CD4-positive, alpha-beta T cell treated with Interleukin-12 subunit alpha and Interleukin-12 subunit beta, for 1 hour (primary cell): ENCODE results near the gene RELCH.

Experiments
- DNase-seq: peaks from one replicate; pipeline ENCODE4 v3.0.0-alpha.2; 2020

Gene RELCH

DNA sequence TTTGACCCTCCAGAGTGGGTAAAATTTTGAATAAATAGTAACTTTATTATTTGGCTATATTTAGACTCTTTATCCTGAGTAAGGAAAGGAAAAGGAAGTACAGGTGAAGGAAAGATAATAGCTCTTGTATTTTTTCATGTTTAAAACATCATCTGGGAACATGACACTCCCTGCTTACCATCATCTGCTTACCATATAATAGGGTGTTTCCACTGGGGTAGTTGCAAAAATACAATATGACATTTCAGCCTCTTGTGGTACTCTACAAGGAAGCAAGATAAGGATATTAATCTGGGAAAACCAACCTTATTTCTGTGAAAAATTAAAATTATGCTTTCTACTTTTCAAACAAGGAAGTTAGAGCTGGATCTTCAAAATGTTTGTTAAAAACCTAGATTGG, 9.9 kb downstream of the RELCH start:
- no peak for DNase-seq

GRCh38 chr18:62198259-62198658, 11.2 kb downstream of the RELCH start:
- no peak for DNase-seq

DNA sequence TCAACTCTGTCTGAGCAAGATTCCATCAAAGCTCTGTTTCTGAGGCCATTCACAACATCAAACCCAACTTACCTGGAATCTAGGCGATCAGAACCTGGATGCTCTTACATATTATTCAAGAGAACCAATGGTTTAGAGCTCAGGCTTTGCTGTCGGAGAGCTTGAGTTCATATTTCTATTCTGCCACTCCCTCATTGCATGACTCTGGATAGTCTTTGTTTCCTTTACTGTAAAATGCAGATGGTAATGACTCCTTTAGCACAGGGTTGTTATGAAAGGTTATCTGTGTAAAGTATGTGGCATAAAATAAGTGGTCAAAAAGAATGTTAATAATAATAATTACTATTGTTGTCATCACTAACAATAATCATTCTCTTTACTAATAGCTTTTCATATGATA, 12.6 kb downstream of the RELCH start:
- no peak for DNase-seq

- DNase-seq, result no peak
Observed at GRCh38 chr18:62200121-62200914, 13.3 kb downstream of the RELCH start.

GRCh38 chr18:62201870-62202269, 14.8 kb downstream of the RELCH start:
- DNase-seq, result no peak

- DNase-seq, result no peak
Observed at GRCh38 chr18:62205824-62206223, 18.8 kb downstream of the RELCH start.

DNA sequence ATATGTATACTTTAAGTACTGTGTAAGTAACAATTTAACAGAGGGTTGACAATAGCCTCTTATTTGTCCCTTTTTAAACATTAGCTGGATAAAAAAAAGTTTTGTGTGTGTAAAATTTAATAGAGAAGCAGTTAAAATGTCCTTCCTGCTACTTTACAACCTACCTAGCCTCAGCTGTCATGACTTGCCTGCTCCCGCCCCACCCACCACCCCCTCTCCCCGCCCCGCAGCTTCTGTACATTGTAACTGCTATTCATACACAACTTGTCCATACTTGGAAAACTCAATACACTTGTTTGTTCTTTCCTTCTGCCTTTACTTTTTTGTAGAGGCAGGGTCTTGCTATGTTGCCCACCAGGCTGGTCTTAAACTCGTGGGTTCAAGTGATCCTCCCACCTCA, 19.5 kb downstream of the RELCH start:
- DNase-seq, result no peak

DNA sequence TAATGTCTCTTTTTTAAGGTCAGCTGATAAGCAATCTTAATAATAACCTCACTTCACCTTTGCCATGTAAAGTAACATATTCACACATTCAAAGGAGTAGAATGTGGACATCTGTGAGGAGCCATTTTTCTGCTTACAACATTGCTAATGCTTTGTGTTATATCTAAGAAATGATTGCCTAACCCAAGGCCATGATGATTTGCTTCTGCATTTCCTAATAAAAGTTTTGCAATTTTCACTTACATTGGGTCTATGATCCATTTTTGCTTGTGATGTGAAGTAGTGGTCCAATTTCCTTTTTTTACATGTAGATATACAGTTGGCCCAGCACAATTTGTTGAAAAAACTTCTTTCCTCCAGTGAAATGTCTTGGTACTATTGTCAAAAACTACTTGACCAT, 22.0 kb downstream of the RELCH start:
- DNase-seq, result no peak

- no peak for DNase-seq
Observed at GRCh38 chr18:62210138-62210537, 23.1 kb downstream of the RELCH start.

GRCh38 chr18:62211325-62211828, 24.3 kb downstream of the RELCH start:
- no peak for DNase-seq

GRCh38 chr18:62214790-62215189, 27.7 kb downstream of the RELCH start:
- DNase-seq, result no peak

DNA sequence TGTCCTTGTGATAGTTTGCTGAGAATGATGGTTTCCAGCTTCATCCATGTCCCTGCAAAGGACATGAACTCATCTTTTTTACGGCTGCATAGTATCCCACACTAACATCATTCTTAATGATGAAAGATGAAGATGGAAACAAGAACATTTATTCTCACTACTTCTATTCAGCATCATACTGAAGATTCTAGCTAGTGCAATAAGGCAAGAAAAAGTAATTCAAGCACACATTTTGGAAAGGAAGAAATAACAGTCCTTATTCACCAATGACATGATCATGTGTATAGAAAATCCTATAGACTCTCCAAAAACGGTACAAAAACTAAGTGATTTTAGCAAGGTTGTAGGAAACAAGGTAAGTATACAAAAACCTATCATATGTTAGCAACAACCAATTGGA, 37.2 kb downstream of the RELCH start:
- DNase-seq, result no peak

- DNase-seq, result no peak
Observed at GRCh38 chr18:62226047-62226446, 39.0 kb downstream of the RELCH start.

DNA sequence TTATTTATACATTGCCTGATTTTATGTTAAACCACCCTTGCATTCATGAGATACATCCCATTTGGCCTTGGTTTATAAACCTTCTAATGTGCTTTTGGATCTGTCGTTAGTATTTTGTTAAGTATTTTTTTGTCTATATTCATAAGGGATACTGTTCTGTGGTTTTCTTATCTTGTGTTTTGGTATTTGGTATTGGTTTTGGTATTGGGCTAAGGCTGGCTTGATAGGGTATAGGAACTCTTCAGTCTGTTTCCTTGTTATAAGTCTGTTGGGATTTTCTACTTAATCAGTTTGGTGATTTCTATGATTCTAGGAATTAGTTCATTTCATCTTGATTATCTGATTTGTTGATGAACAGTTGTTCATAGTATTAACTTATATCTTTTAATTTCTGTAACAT, 49.2 kb downstream of the RELCH start:
- DNase-seq, result no peak

DNA sequence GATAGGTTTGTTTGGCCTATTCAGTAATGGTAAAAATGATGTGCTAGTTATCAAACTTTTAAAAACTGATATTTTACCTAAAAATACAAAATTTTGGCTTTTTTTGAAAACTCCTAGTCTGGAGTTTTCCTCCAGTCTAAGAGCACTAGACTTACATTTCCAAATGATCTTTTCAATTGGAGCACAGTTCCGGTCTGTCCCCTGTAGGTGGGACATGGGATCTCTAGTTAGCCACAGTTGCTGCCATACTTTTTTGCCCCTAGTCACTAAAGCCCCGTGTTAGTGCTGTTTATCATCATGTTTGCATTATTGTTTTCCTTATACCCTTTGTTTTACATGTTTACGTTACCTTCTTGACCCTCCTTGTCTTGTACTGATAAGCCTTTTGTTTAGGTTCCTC, 52.4 kb downstream of the RELCH start:
- no peak for DNase-seq

GRCh38 chr18:62242955-62243354, 55.9 kb downstream of the RELCH start:
- no peak for DNase-seq

DNA sequence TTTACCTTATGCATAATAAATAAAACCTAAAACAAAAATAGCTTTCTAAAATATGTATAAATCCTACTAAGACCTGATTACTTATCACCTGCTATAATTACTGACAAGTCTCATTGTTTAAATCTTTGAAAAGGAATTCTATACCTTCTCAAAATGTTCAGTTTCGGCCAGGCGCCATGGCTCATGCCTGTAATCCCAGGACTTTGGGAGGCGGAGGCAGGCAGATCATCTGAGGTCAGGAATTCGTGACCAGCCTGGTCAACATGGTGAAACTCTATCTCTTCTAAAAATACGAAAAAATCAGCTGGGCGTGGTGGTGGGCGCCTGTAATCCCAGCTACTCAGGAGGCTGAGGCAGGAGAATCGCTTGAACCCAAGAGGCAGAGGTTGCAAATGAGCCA, 58.1 kb downstream of the RELCH start:
- DNase-seq, result no peak

DNA sequence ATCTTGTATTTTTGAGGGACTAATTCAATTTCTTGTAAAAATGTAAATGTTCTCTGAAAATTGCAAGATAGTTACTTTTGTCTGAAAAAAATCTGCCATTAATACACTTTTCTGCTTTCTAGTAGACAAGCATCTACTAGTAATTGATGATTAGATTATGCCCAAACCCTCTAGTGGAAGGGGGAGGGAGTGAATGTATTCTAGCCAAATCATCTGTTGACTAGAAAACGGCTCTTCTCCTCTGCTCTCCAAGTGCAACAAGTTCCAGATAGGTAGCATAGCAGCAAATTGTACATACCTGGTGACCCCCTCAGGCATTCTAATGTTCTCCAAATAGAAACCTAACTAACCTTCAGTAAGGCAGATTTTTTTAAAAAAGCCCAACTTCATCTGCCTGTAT, 58.6 kb downstream of the RELCH start:
- no peak for DNase-seq

- DNase-seq, result no peak
Observed at GRCh38 chr18:62248313-62248712, 61.3 kb downstream of the RELCH start.

- DNase-seq, result peak; percentile 70
Observed at GRCh38 chr18:62249478-62250097, 62.5 kb downstream of the RELCH start.

DNA sequence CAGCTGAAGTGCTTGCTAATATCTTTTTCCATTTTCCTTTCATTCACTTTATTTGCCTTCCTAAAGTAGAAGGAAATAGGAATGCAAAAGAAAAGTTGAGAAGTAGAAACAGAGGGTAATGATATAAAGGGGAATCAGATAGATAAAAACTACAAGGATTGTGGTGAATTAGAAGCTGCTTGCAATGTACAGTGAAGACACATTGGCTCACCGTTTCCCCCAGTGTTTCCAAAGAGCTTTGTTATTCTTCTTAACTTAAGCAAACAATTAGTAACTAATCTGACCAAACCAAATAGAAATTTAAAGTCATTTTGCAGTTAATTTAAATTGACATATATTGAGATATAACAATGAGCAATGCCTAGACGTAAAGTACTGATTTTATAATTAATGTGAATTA, 63.4 kb downstream of the RELCH start:
- no peak for DNase-seq

DNA sequence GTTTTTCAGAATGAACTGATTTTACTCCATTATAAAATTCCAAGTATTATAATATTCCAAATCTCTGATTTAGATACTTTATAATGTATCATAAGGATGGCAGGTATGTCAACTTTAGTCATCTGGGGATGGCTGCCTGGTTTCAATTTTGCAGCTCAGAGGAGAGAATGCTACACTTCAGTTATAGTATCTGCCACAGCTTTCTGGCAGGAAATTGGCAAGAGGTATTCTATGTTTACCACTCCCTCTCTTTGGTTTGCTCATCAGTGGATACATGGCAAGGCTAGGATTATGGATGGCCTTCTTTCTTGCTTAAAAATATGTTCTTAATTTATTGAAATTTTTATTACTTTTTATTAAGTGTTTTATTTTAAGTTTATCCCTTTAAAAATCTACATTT, 71.0 kb downstream of the RELCH start:
- DNase-seq, result no peak

GRCh38 chr18:62258616-62259015, 71.6 kb downstream of the RELCH start:
- DNase-seq, result no peak

DNA sequence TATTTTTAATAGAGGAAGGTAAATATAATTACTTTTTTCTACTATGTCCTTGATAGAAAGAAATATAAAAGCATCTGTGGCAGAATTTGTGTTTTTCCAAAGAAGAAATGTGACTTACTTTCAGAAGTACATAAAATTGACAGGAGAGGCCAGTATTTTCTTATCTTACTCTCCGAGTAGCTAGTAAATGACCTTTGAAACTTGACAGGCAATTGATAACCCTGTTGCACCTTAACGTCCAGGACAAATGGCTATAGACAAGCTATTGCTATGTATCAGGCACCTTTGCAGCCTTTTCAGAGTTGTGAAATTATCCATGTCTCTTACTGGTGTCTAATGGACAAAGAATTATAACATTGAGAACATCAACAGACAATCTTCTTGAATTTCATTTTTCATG, 75.0 kb downstream of the RELCH start:
- no peak for DNase-seq

DNA sequence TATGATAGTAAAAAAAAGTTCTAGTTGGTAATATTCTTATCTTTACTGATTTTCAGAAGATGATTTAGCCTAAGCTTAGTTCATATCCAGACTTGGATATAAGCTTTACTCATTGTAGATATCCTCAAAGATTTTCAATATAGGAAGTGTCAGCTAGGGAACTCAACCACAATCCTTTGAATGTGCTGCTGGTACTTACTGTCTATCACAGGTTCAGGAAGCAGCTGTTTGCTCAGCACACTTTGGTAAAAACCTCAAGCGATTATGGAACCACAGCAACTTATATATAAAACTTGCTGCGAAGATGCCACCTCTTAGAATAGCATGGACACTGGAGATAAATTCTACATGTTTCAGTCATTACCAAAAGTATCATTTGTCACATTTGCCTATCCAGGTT, 77.9 kb downstream of the RELCH start:
- no peak for DNase-seq
